ENCODE results near the gene NUDT9.
"Not testable (repeated sequence)": the region's sequence is repeated elsewhere in the genome, so short reads cannot be mapped to it uniquely, and the experiment has no call there.

Gene NUDT9

GRCh38 chr4:87410157-87410556 lies 12.2 kb upstream of the NUDT9 start:
- no peak for DNase-seq

GRCh38 chr4:87410679-87411078 lies 11.7 kb upstream of the NUDT9 start:
- DNase-seq: no peak

GRCh38 chr4:87414816-87415215 lies 7.6 kb upstream of the NUDT9 start:
- no peak for DNase-seq

GRCh38 chr4:87416965-87417364 lies 5.4 kb upstream of the NUDT9 start:
- DNase-seq: no peak

- not testable (repeated sequence) for DNase-seq
Measured at GRCh38 chr4:87418410-87418809, 4.0 kb upstream of the NUDT9 start.

- DNase-seq: no peak
Measured at GRCh38 chr4:87419578-87420249, 2.7 kb upstream of the NUDT9 start.

- no peak for DNase-seq
Measured at GRCh38 chr4:87420276-87420830, 2.0 kb upstream of the NUDT9 start.

- DNase-seq: no peak
Measured at GRCh38 chr4:87423317-87424098, 1.1 kb downstream of the NUDT9 start.

GRCh38 chr4:87424099-87424543 lies 1.7 kb downstream of the NUDT9 start:
- DNase-seq: not testable (repeated sequence)

GRCh38 chr4:87425711-87426110 lies 3.3 kb downstream of the NUDT9 start:
- no peak for DNase-seq

GRCh38 chr4:87426865-87427517 lies 4.6 kb downstream of the NUDT9 start:
- DNase-seq: no peak

- DNase-seq: no peak
Measured at GRCh38 chr4:87427518-87427868, 5.1 kb downstream of the NUDT9 start.

- no peak for DNase-seq
Measured at GRCh38 chr4:87428979-87429378, 6.6 kb downstream of the NUDT9 start.

GRCh38 chr4:87430038-87430437 lies 7.7 kb downstream of the NUDT9 start:
- DNase-seq: no peak

- DNase-seq: no peak
Measured at GRCh38 chr4:87433342-87433741, 11.0 kb downstream of the NUDT9 start.

GRCh38 chr4:87442889-87443288 lies 20.5 kb downstream of the NUDT9 start:
- DNase-seq: no peak

GRCh38 chr4:87444741-87445140 lies 22.4 kb downstream of the NUDT9 start:
- DNase-seq: no peak

GRCh38 chr4:87445964-87446363 lies 23.6 kb downstream of the NUDT9 start:
- DNase-seq: no peak

GRCh38 chr4:87446375-87446774 lies 24.0 kb downstream of the NUDT9 start:
- not testable (repeated sequence) for DNase-seq

- no peak for DNase-seq
Measured at GRCh38 chr4:87451537-87451936, 29.2 kb downstream of the NUDT9 start.

GRCh38 chr4:87458913-87459312 lies 36.5 kb downstream of the NUDT9 start:
- DNase-seq: no peak

- DNase-seq: no peak
Measured at GRCh38 chr4:87461281-87461700, 38.9 kb downstream of the NUDT9 start.

- no peak for DNase-seq
Measured at GRCh38 chr4:87462102-87462501, 39.7 kb downstream of the NUDT9 start.

Data from activated CD4-positive, alpha-beta T cell treated with anti-CD3 and anti-CD28 coated beads, Interleukin-2, amount 50 U/mL, for 4 hours (primary cell).